Pancreas (tissue), 10 donors: Measurements from ENCODE around the gene KRT72. TPM values are rescaled to one million over a fixed set of nuclear protein-coding genes. Genes with fewer than 3 reads are reported as not detected.

Experiments used
- ATAC-seq, 4 donors: fragments of 200-7000 bp; cut with Tn5 transposase; one replicate each; pipeline versions ENCODE4 v1.8.0 to v1.9.1; 2020; ENCODE audit warnings: mild to moderate bottlenecking in 4 of 4, moderate library complexity in 4 of 4
- DNase-seq, 6 donors: peaks; one replicate each; pipeline ENCODE4 v3.0.0-alpha.2; 2020
- FAIRE-seq: peaks from 2 replicates; lab custom pipeline; 2012; peaks lifted over from hg19 to GRCh38; lab: Jason Lieb, UNC
- H3K27ac ChIP-seq, 4 donors: fragments of 200-600 bp; sonication (generic); 1 replicate in 3 of 4; 2 replicates in 1 of 4; pipeline versions ENCODE4 v1.5.0 to v1.8.0; 2020
- H3K27me3 ChIP-seq, 4 donors: fragments of 200-600 bp; one replicate each; pipeline ENCODE4 v1.8.0; 2021
- H3K36me3 ChIP-seq, 3 donors: fragments of 200-600 bp; sonication (generic) in 1 of 3; one replicate each; pipeline versions ENCODE4 v1.5.0 to v1.8.0; 2020 to 2021
- H3K4me1 ChIP-seq, 3 donors: fragments of 200-600 bp; one replicate each; pipeline ENCODE4 v1.8.0; 2021
- H3K4me3 ChIP-seq, 4 donors: fragments of 200-600 bp; sonication (generic) in 2 of 4; one replicate each; pipeline versions ENCODE4 v1.5.0 to v1.8.0; 2020 to 2021
- H3K9me3 ChIP-seq, 4 donors: fragments of 200-600 bp; one replicate each; pipeline ENCODE4 v1.8.0; 2021
- CTCF ChIP-seq, 4 donors: fragments of 200-600 bp; sonication (generic) in 3 of 4; IDR thresholded peaks; one replicate each; pipeline versions ENCODE4 v1.5.0 to v1.8.0; 2021; ENCODE audit warnings: antibody characterized with exemption in 4 of 4
- WGBS, 2 donors: extraction: QIAGEN DNeasy Blood & Tissue Kit; methylation state at CpG; one replicate each; pipeline ENCODE4 v1.1.7; 2013; 5-methylcytosine and 5-hydroxymethylcytosine counted together
- intact Hi-C, 3 donors: fragments of 100-400 bp; cut with DNase I; formaldehyde crosslinking; loops; one replicate each; pipeline versions ENCODE4 v1.11.1 to v1.14.2; 2022
- polyA plus RNA-seq, 2 donors: library from polyadenylated mRNA; stranded (reverse); fragments of 200-250 nt; gene quantifications; one replicate each; pipeline ENCODE4 v1.2.3, GENCODE V29; 2013
- total RNA-seq, 6 donors: library from RNA; stranded (reverse); fragmentation: NEBNext Ultra II Directional in 4 of 6; extraction: Animal tissue kit (Norgen Biotek cat#: 25700) in 4 of 6; gene quantifications; one replicate each; pipeline versions ENCODE4 v1.2.1 to v1.2.4, GENCODE V29; 2021 to 2023
- donor health status: healthy with polysubstance abuse.
- donor health status: DM: no; HTN: no; CAD: no; lungs with moderate emphysema.
- donor health status: DM: no; HTN: no; CAD: no.
- donor health status: control.
- donor health status: control.
- donor health status: Bipolar disorder and iron deficiency.
- donor health status: DM: yes; HTN: yes; CAD: no.
- donor health status: DM: no; HTN: no; CAD: no.
- donor health status: DM: no; HTN: no; CAD: no.
- donor health status: DM: yes; HTN: yes; CAD: no.

KRT72 gene
- total and polyA plus RNA-seq, 8 donors, result 0.09 TPM; not detected in 7

GRCh38 chr12:52630008-52630500 lies 28.8 kb upstream of the KRT72 start:
- Histone ChIP-seq H3K27ac (no peak overlapping the region), H3K9me3 (no peaks in the 10 kb centered on the region), H3K4me3 (no peak overlapping the region), H3K4me1 (no peaks in the 10 kb centered on the region), H3K27me3 (peaks cover 0 to 3% (median 0%) of the 10 kb centered on the region in 4 donors), H3K36me3 (no peaks in the 10 kb centered on the region)
- TF ChIP-seq CTCF (IDR thresholded peaks at IDR 0.05), result no peak
- DNase-seq, result no peak
- FAIRE-seq, result no peak
- no peak for ATAC-seq
- intact Hi-C loops, result no loop called here
- WGBS, 2 donors, result 61 to 73% methylated on average over 7 of the region's 7 CpGs

DNA sequence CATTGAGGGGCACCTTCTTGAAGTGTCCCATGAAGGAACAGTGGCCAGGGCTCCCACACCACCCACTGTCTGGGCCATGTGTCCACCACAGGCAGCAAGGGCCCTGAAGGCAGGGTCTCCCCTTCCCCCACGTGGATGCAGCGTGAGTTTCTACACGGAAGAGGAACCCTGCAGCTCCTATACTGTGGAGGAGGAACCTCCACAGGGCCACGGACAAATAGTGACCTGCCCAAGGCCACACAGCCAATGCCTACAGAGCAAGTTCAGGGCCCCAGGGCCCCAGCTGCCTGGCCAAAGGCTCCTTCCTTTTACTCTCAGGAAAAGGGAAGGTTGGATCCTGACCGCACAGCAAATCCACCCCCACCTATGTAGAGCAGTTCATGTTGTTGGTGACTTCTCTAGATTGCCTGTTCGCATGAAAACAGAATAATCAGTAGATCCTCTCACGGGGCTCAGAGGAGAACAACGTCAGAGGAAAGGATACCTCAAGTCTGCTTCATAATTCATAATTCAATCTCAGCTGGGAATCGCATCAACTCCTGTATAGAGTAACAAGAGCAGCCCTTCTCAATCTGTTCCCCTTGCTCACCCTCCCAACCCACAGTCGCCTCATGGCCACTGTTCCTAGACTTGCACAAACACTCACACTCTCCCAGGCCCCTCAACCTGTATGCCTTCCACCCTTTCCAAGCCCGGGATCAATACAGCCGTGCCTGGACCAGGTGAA lies 28.2 kb upstream of the KRT72 start:
- no peak for FAIRE-seq
- Histone ChIP-seq H3K4me1 (no peaks in the 10 kb centered on the region), H3K4me3 (no peak overlapping the region), H3K9me3 (no peaks in the 10 kb centered on the region), H3K27me3 (peaks cover 0 to 3% (median 0%) of the 10 kb centered on the region in 4 donors), H3K27ac (no peak overlapping the region), H3K36me3 (no peaks in the 10 kb centered on the region)
- 70 to 72% methylated on average over 12 of the region's 12 CpGs for WGBS, 2 donors
- DNase-seq, result no peak
- intact Hi-C loops, result no loop called here
- TF ChIP-seq CTCF (IDR thresholded peaks at IDR 0.05), result no peak
- ATAC-seq, result no peak

- FAIRE-seq, result no peak
- ATAC-seq, result no peak
- Histone ChIP-seq H3K27me3 (peaks cover 0 to 3% (median 0%) of the 10 kb centered on the region in 4 donors), H3K27ac (no peak overlapping the region), H3K4me1 (no peaks in the 10 kb centered on the region), H3K36me3 (no peaks in the 10 kb centered on the region), H3K9me3 (no peaks in the 10 kb centered on the region), H3K4me3 (no peak overlapping the region)
- DNase-seq, result no peak
- TF ChIP-seq CTCF (IDR thresholded peaks at IDR 0.05), result no peak
- intact Hi-C loops, result no loop called here
- WGBS, 2 donors, result 73 to 80% methylated on average over 2 of the region's 2 CpGs
Measured at GRCh38 chr12:52628841-52629240, 27.6 kb upstream of the KRT72 start.

- Histone ChIP-seq H3K27ac (no peak overlapping the region), H3K4me1 (no peaks in the 10 kb centered on the region), H3K4me3 (no peak overlapping the region), H3K36me3 (no peaks in the 10 kb centered on the region), H3K9me3 (no peaks in the 10 kb centered on the region), H3K27me3 (peaks cover 0 to 3% (median 0%) of the 10 kb centered on the region in 4 donors)
- no peak for ATAC-seq
- FAIRE-seq, result no peak
- intact Hi-C loops, result no loop called here
- TF ChIP-seq CTCF (IDR thresholded peaks at IDR 0.05), result no peak
- WGBS, 2 donors, result 64 to 70% methylated on average over 4 of the region's 4 CpGs
- no peak for DNase-seq
Measured at GRCh38 chr12:52628111-52628507, 26.8 kb upstream of the KRT72 start.
